ENCODE data around the gene EPX. TPM values are rescaled to one million over a fixed set of nuclear protein-coding genes. Genes with fewer than 3 reads are reported as not detected.

The EPX gene
- total and polyA plus RNA-seq, 2 of the 4 experiments (the other 2 are of a cell fraction), result not detected

DNA sequence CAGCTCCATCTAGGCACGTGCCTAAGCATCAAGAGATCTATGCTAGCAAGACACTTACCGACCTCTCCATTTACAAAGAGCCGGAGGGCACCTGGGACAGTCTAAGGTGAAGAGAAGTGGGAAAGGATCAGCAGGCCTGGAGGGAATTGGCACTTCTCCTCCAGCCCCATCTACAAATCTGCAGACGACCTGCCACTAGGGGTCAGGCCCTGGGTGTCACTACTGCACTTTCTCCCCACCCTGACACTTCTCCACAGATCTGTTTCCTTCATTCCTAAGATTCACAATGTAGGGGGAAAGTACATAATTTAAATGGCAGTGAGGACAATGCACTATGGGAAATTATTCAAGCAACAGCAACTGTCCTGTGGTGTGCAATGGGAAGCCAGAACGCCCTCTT lies 18.4 kb downstream of the EPX start:
- Histone ChIP-seq H3K56ac (ENCODE audit: extremely low read depth, insufficient read depth, low read length) (no peak overlapping the region), H2BK5ac (ENCODE audit: low read depth, low read length, poor library complexity, severe bottlenecking) (no peak overlapping the region), H3K79me1 (ENCODE audit: low read depth in 1 of 2, low read length in 2 of 2) (no peaks in the 10 kb centered on the region), H4K91ac (ENCODE audit: insufficient read depth, low read depth, low read length) (no peak overlapping the region), H3K23ac (ENCODE audit: low read depth, low read length) (no peak overlapping the region), H3K9me1 (ENCODE audit: insufficient read depth, low read length) (no peaks in the 10 kb centered on the region), H2BK120ac (ENCODE audit: low read depth, low read length) (no peak overlapping the region), H4K5ac (ENCODE audit: low read depth, low read length) (no peak overlapping the region), H3K9ac (ENCODE audit: low read depth, low read length) (no peak overlapping the region), H2AK9ac (replicated peaks; ENCODE audit: low read depth, low read length, poor library complexity) (no peak overlapping the region), H3K4me1 (ENCODE audit: control insufficient read depth, insufficient read depth, low read length) (no peaks in the 10 kb centered on the region), H4K8ac (ENCODE audit: low read depth in 2 of 2, low read length in 2 of 2) (no peak overlapping the region), H3K4me3 (ENCODE audit: insufficient read depth, low read depth, low read length) (no peak overlapping the region), H2BK20ac (ENCODE audit: low read depth, low read length) (no peak overlapping the region), H3K27ac (ENCODE audit: insufficient read depth, low read length) (no peak overlapping the region), H2AFZ (replicated peaks; ENCODE audit: low read length, poor library complexity) (no peak overlapping the region), H3K4me2 (ENCODE audit: low read depth, low read length) (no peak overlapping the region), H4K20me1 (ENCODE audit: insufficient read depth, low read length) (no peaks in the 10 kb centered on the region), H2BK15ac (ENCODE audit: low read depth, low read length) (no peak overlapping the region), H3K14ac (replicated peaks; ENCODE audit: low read depth, low read length) (no peak overlapping the region), H3K9me3 (ENCODE audit: control insufficient read depth, insufficient read depth, low read length) (no peaks in the 10 kb centered on the region), H3K36me3 (ENCODE audit: control insufficient read depth, insufficient read depth, low read length) (peaks cover 31% of the 10 kb centered on the region), H2AK5ac (ENCODE audit: low read depth, low read length) (no peak overlapping the region), H3K4ac (ENCODE audit: low read depth, low read length) (no peak overlapping the region), H3K18ac (ENCODE audit: low read depth, low read length) (no peak overlapping the region), H3K27me3 (ENCODE audit: control insufficient read depth, insufficient read depth, low read length) (no peaks in the 10 kb centered on the region)
- ChIA-PET CTCF (no interaction called here), POLR2A (ENCODE audit: unreplicated experiment) (no interaction called here)
- whole genome bisulfite sequencing, 2 experiments (ENCODE audit: extremely low coverage in 2 of 2, insufficient read length in 1 of 2), result no CpG with 5 or more reads among the region's 5 CpGs
- dilution Hi-C loops (cut with HindIII; ENCODE audit: low sequenced_read_pairs, unreplicated experiment) (no loop called here), intact Hi-C loops (cut with micrococcal nuclease) (no loop called here), in situ Hi-C loops (cut with MboI; ENCODE audit: low sequenced_read_pairs) (no loop called here)
- DNase-seq, result no peak
- ATAC-seq (ENCODE audit: low read depth), result no peak
- BruUV-seq (replicated peaks), result no TSS peak
- no peak for TF ChIP-seq POLR2A (IDR thresholded peaks at IDR 0.05; ENCODE audit: low read depth, low read length)
- no peak for TF ChIP-seq NFE2L2 (IDR thresholded peaks at IDR 0.05; ENCODE audit: low read depth, low read length)
- no peak for TF ChIP-seq MAFK (IDR thresholded peaks at IDR 0.05; ENCODE audit: low read depth, low read length)
- no peak for TF ChIP-seq SMC3 (IDR thresholded peaks at IDR 0.05; ENCODE audit: low read depth, low read length)
- no peak for TF ChIP-seq FOS (IDR thresholded peaks at IDR 0.05; ENCODE audit: low read depth, low read length)
- no peak for TF ChIP-seq CEBPB (IDR thresholded peaks at IDR 0.05; ENCODE audit: low read depth, low read length)
- TF ChIP-seq BHLHE40 (IDR thresholded peaks at IDR 0.05; ENCODE audit: low read depth, low read length), result no peak
- TF ChIP-seq, protein P1, sequence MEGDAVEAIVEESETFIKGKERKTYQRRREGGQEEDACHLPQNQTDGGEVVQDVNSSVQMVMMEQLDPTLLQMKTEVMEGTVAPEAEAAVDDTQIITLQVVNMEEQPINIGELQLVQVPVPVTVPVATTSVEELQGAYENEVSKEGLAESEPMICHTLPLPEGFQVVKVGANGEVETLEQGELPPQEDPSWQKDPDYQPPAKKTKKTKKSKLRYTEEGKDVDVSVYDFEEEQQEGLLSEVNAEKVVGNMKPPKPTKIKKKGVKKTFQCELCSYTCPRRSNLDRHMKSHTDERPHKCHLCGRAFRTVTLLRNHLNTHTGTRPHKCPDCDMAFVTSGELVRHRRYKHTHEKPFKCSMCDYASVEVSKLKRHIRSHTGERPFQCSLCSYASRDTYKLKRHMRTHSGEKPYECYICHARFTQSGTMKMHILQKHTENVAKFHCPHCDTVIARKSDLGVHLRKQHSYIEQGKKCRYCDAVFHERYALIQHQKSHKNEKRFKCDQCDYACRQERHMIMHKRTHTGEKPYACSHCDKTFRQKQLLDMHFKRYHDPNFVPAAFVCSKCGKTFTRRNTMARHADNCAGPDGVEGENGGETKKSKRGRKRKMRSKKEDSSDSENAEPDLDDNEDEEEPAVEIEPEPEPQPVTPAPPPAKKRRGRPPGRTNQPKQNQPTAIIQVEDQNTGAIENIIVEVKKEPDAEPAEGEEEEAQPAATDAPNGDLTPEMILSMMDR (conservative IDR thresholded peaks at IDR 0.05; ENCODE audit: low read depth, low read length), result no peak
- no peak for TF ChIP-seq USF2 (IDR thresholded peaks at IDR 0.05; ENCODE audit: low read depth, low read length)
- TF ChIP-seq RFX5 (IDR thresholded peaks at IDR 0.05; ENCODE audit: low read depth, low read length), result no peak
- no peak for TF ChIP-seq RCOR1 (IDR thresholded peaks at IDR 0.05; ENCODE audit: insufficient replicate concordance, low read length)
- TF ChIP-seq ELK1 (IDR thresholded peaks at IDR 0.05; ENCODE audit: borderline replicate concordance, low read depth, low read length), result no peak
- TF ChIP-seq RAD21 (IDR thresholded peaks at IDR 0.05; ENCODE audit: low read length), result no peak
- TF ChIP-seq CHD1 (IDR thresholded peaks at IDR 0.05; ENCODE audit: low read depth, low read length), result no peak
- TF ChIP-seq MAZ (IDR thresholded peaks at IDR 0.05; ENCODE audit: borderline replicate concordance, low read depth, low read length), result no peak
- no peak for TF ChIP-seq MXI1 (IDR thresholded peaks at IDR 0.05; ENCODE audit: borderline replicate concordance, low read depth, low read length)
